Astrocyte (in vitro differentiated cells and primary cell): ENCODE data around the gene ZNF33A. TPM values are rescaled to one million over a fixed set of nuclear protein-coding genes. Genes with fewer than 3 reads are reported as not detected.
"Not testable (repeated sequence)": the region's sequence is repeated elsewhere in the genome, so short reads cannot be mapped to it uniquely, and the experiment has no call there.

Source experiments
- DNase-seq: peaks from one replicate; pipeline ENCODE4 v3.0.0-alpha.2; 2010; ENCODE audit warnings: low read depth
- FAIRE-seq: peaks from 2 replicates; lab custom pipeline; 2011; peaks lifted over from hg19 to GRCh38; lab: Jason Lieb, UNC
- H2AFZ ChIP-seq: 2 replicates; pipeline ENCODE4 v1.6.0; 2012; ENCODE audit warnings: low read depth, low read length, inconsistent platforms
- H3K27ac ChIP-seq: 2 replicates; pipeline ENCODE4 v1.5.1; 2011; ENCODE audit warnings: low read depth, low read length, inconsistent platforms
- H3K27me3 ChIP-seq: 2 replicates; pipeline ENCODE4 v1.6.0; 2011; ENCODE audit warnings: low read length, inconsistent platforms; ENCODE audit not compliant: insufficient read depth
- H3K36me3 ChIP-seq: 2 replicates; pipeline ENCODE4 v1.5.1; 2011; ENCODE audit warnings: low read length, inconsistent platforms; ENCODE audit not compliant: insufficient read depth
- H3K4me1 ChIP-seq: 2 replicates; pipeline ENCODE4 v1.5.1; 2011; ENCODE audit warnings: low read length, inconsistent platforms; ENCODE audit not compliant: insufficient read depth
- H3K4me2 ChIP-seq: 2 replicates; pipeline ENCODE4 v1.6.0; 2012; ENCODE audit warnings: low read length, inconsistent platforms
- H3K4me3 ChIP-seq: 2 replicates; pipeline ENCODE4 v1.5.1; 2011; ENCODE audit warnings: low read depth, mild to moderate bottlenecking, low read length, inconsistent platforms; ENCODE audit not compliant: insufficient read depth
- H3K79me2 ChIP-seq: 2 replicates; pipeline ENCODE4 v1.6.0; 2012; ENCODE audit warnings: mild to moderate bottlenecking, low read length, inconsistent platforms; ENCODE audit not compliant: insufficient read depth
- H3K9ac ChIP-seq: 2 replicates; pipeline ENCODE4 v1.6.0; 2012; ENCODE audit warnings: mild to moderate bottlenecking, low read length, inconsistent platforms
- H3K9me3 ChIP-seq: 2 replicates; pipeline ENCODE4 v1.5.1; 2012; ENCODE audit warnings: low read depth, mild to moderate bottlenecking, low read length, inconsistent platforms; ENCODE audit not compliant: insufficient read depth
- H4K20me1 ChIP-seq: 2 replicates; pipeline ENCODE4 v1.6.0; 2012; ENCODE audit warnings: low read length, inconsistent platforms; ENCODE audit not compliant: insufficient read depth
- H3K27ac Mint-ChIP-seq: one replicate; pipeline ENCODE4 v1.8.0; 2021; ENCODE audit warnings: mild to moderate bottlenecking, mixed read lengths; ENCODE audit not compliant: unreplicated experiment
- H3K27me3 Mint-ChIP-seq: one replicate; pipeline ENCODE4 v1.8.0; 2021; ENCODE audit warnings: low read depth, mixed read lengths; ENCODE audit not compliant: unreplicated experiment
- H3K36me3 Mint-ChIP-seq: one replicate; pipeline ENCODE4 v1.8.0; 2021; ENCODE audit warnings: low read depth, mixed read lengths; ENCODE audit not compliant: unreplicated experiment
- H3K4me1 Mint-ChIP-seq: one replicate; pipeline ENCODE4 v1.8.0; 2021; ENCODE audit warnings: low read depth, mixed read lengths; ENCODE audit not compliant: unreplicated experiment
- H3K4me3 Mint-ChIP-seq: one replicate; pipeline ENCODE4 v1.8.0; 2021; ENCODE audit warnings: mild to moderate bottlenecking, moderate library complexity, mixed read lengths; ENCODE audit not compliant: unreplicated experiment
- H3K9me3 Mint-ChIP-seq: one replicate; pipeline ENCODE4 v1.8.0; 2021; ENCODE audit warnings: mild to moderate bottlenecking, mixed read lengths; ENCODE audit not compliant: unreplicated experiment
- EZH2 ChIP-seq: IDR thresholded peaks from 2 replicates; pipeline ENCODE4 v1.6.1; 2012; ENCODE audit warnings: mild to moderate bottlenecking, low read length, inconsistent platforms; ENCODE audit not compliant: insufficient read depth
- total RNA-seq: library from RNA; stranded (reverse); gene quantifications from 2 replicates; pipeline ENCODE4 v1.2.1, GENCODE V29; 2021
- TF ChIP-seq, protein P1 (sequence below): IDR thresholded peaks from 2 replicates; pipeline ENCODE4 v1.5.1; 2011; ENCODE audit warnings: low read depth, mild to moderate bottlenecking, inconsistent platforms, low read length, moderate library complexity; ENCODE audit not compliant: insufficient read depth

ZNF33A gene
- total RNA-seq, 1 donor from 2014 or later = 11.6 TPM

DNA sequence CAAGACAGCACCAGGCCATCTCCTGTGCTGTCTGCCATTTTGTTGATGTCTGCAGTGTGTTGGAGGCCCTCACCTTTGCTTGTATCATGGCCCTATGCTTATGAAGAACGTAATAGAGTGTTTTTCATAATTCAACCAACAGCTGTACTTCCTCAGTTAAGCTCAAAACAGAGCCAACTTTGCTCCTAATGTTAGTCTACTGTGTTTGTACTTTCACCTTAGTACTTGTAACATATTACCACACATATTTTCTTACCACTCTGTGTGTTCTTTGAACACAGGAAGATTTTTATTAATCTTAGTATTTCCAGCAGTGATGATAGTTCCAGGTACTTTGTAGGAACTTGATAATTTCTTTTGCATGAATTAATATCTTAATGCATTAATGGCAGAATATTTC, 5.9 kb downstream of the ZNF33A start:
- H3K36me3 Mint-ChIP-seq = peaks cover 24% of the 10 kb centered on the region

DNA sequence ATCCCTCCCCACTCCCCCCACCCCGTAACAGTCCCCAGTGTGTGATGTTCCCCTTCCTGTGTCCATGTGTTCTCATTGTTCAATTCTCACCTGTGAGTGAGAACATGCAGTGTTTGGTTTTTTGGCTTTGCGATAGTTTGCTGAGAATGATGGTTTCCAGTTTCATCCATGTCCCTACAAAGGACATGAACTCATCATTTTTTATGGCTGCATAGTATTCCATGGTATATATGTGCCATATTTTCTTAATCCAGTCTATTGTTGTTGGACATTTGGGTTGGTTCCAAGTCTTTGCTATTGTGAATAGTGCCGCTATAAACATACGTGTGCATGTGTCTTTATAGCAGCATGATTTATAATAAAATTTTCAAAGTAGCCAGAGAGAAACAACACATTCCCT, 8.6 kb downstream of the ZNF33A start:
- not testable (repeated sequence) for H3K4me3 ChIP-seq, H3K9ac ChIP-seq, H3K4me1 ChIP-seq, H3K27ac ChIP-seq, H3K4me2 ChIP-seq, DNase-seq, H3K27me3 Mint-ChIP-seq, H2AFZ ChIP-seq, H3K79me2 ChIP-seq, H3K27me3 ChIP-seq, H3K4me1 Mint-ChIP-seq, H4K20me1 ChIP-seq, H3K27ac Mint-ChIP-seq, H3K9me3 Mint-ChIP-seq, H3K9me3 ChIP-seq, H3K4me3 Mint-ChIP-seq, FAIRE-seq
- peaks cover 24% of the 10 kb centered on the region for H3K36me3 Mint-ChIP-seq
- peaks cover 30% of the 10 kb centered on the region for H3K36me3 ChIP-seq

More for the DNA sequence above, 5.9 kb downstream of the ZNF33A start:
- H3K36me3 ChIP-seq = peaks cover 30% of the 10 kb centered on the region
- no peaks in the 10 kb centered on the region for H4K20me1 ChIP-seq
- no peak overlapping the region for H3K9ac ChIP-seq
- no peak overlapping the region for H3K27ac ChIP-seq
- no peaks in the 10 kb centered on the region for H3K9me3 ChIP-seq
- peaks cover 3% of the 10 kb centered on the region for H3K9me3 Mint-ChIP-seq
- no peaks in the 10 kb centered on the region for H3K4me1 Mint-ChIP-seq
- H3K4me2 ChIP-seq = no peak overlapping the region
- H3K27me3 ChIP-seq = no peaks in the 10 kb centered on the region
- FAIRE-seq (no peak), DNase-seq (no peak)
- H3K4me1 ChIP-seq = no peaks in the 10 kb centered on the region
- no peak for TF ChIP-seq EZH2
- TF ChIP-seq, protein P1, sequence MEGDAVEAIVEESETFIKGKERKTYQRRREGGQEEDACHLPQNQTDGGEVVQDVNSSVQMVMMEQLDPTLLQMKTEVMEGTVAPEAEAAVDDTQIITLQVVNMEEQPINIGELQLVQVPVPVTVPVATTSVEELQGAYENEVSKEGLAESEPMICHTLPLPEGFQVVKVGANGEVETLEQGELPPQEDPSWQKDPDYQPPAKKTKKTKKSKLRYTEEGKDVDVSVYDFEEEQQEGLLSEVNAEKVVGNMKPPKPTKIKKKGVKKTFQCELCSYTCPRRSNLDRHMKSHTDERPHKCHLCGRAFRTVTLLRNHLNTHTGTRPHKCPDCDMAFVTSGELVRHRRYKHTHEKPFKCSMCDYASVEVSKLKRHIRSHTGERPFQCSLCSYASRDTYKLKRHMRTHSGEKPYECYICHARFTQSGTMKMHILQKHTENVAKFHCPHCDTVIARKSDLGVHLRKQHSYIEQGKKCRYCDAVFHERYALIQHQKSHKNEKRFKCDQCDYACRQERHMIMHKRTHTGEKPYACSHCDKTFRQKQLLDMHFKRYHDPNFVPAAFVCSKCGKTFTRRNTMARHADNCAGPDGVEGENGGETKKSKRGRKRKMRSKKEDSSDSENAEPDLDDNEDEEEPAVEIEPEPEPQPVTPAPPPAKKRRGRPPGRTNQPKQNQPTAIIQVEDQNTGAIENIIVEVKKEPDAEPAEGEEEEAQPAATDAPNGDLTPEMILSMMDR = no peak
- H2AFZ ChIP-seq = no peak overlapping the region
- H3K79me2 ChIP-seq = peaks cover 18% of the 10 kb centered on the region
- no peak overlapping the region for H3K27ac Mint-ChIP-seq
- H3K4me3 Mint-ChIP-seq = no peak overlapping the region
- H3K27me3 Mint-ChIP-seq = no peaks in the 10 kb centered on the region
- H3K4me3 ChIP-seq = no peak overlapping the region

DNA sequence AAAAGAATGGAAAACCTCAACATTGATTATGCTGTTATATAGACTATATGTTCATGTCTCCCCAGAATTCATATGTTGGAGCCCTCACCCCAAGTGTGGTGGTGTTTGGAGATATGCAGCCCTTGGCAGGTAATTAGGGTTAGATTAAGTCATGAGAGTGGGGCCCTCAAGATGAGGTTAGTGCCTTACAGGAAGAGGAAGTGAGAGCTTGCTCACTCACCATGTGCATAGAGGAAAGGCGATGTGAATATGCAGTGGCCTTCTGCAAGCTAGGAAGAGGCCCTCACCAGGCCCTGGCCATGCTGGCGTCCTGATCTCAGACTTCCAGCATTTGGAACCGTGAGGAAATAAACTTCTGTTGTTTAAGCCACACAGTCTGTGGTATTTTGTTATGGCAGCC, 14.8 kb downstream of the ZNF33A start:
- Mint-ChIP-seq H3K27ac (no peak overlapping the region), H3K9me3 (no peaks in the 10 kb centered on the region), H3K4me1 (no peaks in the 10 kb centered on the region), H3K27me3 (no peaks in the 10 kb centered on the region), H3K4me3 (no peak overlapping the region), H3K36me3 (peaks cover 21% of the 10 kb centered on the region)
- Histone ChIP-seq H3K4me1 (no peaks in the 10 kb centered on the region), H3K27me3 (no peaks in the 10 kb centered on the region), H3K4me2 (no peak overlapping the region), H4K20me1 (no peaks in the 10 kb centered on the region), H3K79me2 (no peaks in the 10 kb centered on the region), H2AFZ (no peak overlapping the region), H3K36me3 (peaks cover 8% of the 10 kb centered on the region), H3K4me3 (no peak overlapping the region), H3K9ac (no peak overlapping the region), H3K27ac (no peak overlapping the region), H3K9me3 (peaks cover 2% of the 10 kb centered on the region)
- DNase-seq (no peak), FAIRE-seq (no peak)
- TF ChIP-seq EZH2 = no peak
- TF ChIP-seq, protein P1 = no peak
